ENCODE measurements around the gene ATP8A2.

ATP8A2 gene

GRCh38 chr13:25982907-25983306 lies 611.1 kb downstream of the ATP8A2 start:
- H3K27me3 ChIP-seq (ENCODE audit: control insufficient read depth, insufficient read depth, low read length), result no peaks in the 10 kb centered on the region
- no peak overlapping the region for H3K4me3 ChIP-seq (ENCODE audit: low read length)
- H3K9ac ChIP-seq (ENCODE audit: low read length), result no peak overlapping the region
- H3K36me3 ChIP-seq (ENCODE audit: control insufficient read depth, insufficient read depth, low read length), result no peaks in the 10 kb centered on the region
- no peak overlapping the region for H3K27ac ChIP-seq (ENCODE audit: low read depth, low read length)
- no peaks in the 10 kb centered on the region for H3K4me1 ChIP-seq (ENCODE audit: control insufficient read depth, insufficient read depth, low read length)

- H3K4me1 ChIP-seq (ENCODE audit: control insufficient read depth, insufficient read depth, low read length), result no peaks in the 10 kb centered on the region
- H3K27me3 ChIP-seq (ENCODE audit: control insufficient read depth, insufficient read depth, low read length), result no peaks in the 10 kb centered on the region
- no peaks in the 10 kb centered on the region for H3K36me3 ChIP-seq (ENCODE audit: control insufficient read depth, insufficient read depth, low read length)
- no peak overlapping the region for H3K27ac ChIP-seq (ENCODE audit: low read depth, low read length)
- H3K9ac ChIP-seq (ENCODE audit: low read length), result no peak overlapping the region
- H3K4me3 ChIP-seq (ENCODE audit: low read length), result no peak overlapping the region
Measured at GRCh38 chr13:25987987-25988386, 616.2 kb downstream of the ATP8A2 start.

- Histone ChIP-seq H3K4me3 (ENCODE audit: low read length) (no peak overlapping the region), H3K4me1 (ENCODE audit: control insufficient read depth, insufficient read depth, low read length) (no peaks in the 10 kb centered on the region), H3K36me3 (ENCODE audit: control insufficient read depth, insufficient read depth, low read length) (no peaks in the 10 kb centered on the region), H3K9ac (ENCODE audit: low read length) (no peak overlapping the region), H3K27me3 (ENCODE audit: control insufficient read depth, insufficient read depth, low read length) (no peaks in the 10 kb centered on the region), H3K27ac (ENCODE audit: low read depth, low read length) (no peak overlapping the region)
Measured at GRCh38 chr13:25988661-25989060, 616.9 kb downstream of the ATP8A2 start.

GRCh38 chr13:25990801-25991200 lies 619.0 kb downstream of the ATP8A2 start:
- H3K27ac ChIP-seq (ENCODE audit: low read depth, low read length), result no peak overlapping the region
- no peaks in the 10 kb centered on the region for H3K36me3 ChIP-seq (ENCODE audit: control insufficient read depth, insufficient read depth, low read length)
- no peaks in the 10 kb centered on the region for H3K4me1 ChIP-seq (ENCODE audit: control insufficient read depth, insufficient read depth, low read length)
- no peaks in the 10 kb centered on the region for H3K27me3 ChIP-seq (ENCODE audit: control insufficient read depth, insufficient read depth, low read length)
- no peak overlapping the region for H3K9ac ChIP-seq (ENCODE audit: low read length)
- H3K4me3 ChIP-seq (ENCODE audit: low read length), result no peak overlapping the region

- Histone ChIP-seq H3K36me3 (ENCODE audit: control insufficient read depth, insufficient read depth, low read length) (no peaks in the 10 kb centered on the region), H3K4me3 (ENCODE audit: low read length) (no peak overlapping the region), H3K27ac (ENCODE audit: low read depth, low read length) (no peak overlapping the region), H3K4me1 (ENCODE audit: control insufficient read depth, insufficient read depth, low read length) (no peaks in the 10 kb centered on the region), H3K9ac (ENCODE audit: low read length) (no peak overlapping the region), H3K27me3 (ENCODE audit: control insufficient read depth, insufficient read depth, low read length) (no peaks in the 10 kb centered on the region)
Measured at GRCh38 chr13:25992076-25992475, 620.3 kb downstream of the ATP8A2 start.

GRCh38 chr13:26007261-26008125 lies 635.7 kb downstream of the ATP8A2 start:
- Histone ChIP-seq H3K4me1 (ENCODE audit: control insufficient read depth, insufficient read depth, low read length) (peaks cover 4% of the 10 kb centered on the region), H3K27ac (ENCODE audit: low read depth, low read length) (no peak overlapping the region), H3K36me3 (ENCODE audit: control insufficient read depth, insufficient read depth, low read length) (no peaks in the 10 kb centered on the region), H3K9ac (ENCODE audit: low read length) (no peak overlapping the region), H3K27me3 (ENCODE audit: control insufficient read depth, insufficient read depth, low read length) (no peaks in the 10 kb centered on the region), H3K4me3 (ENCODE audit: low read length) (no peak overlapping the region)

- Histone ChIP-seq H3K36me3 (ENCODE audit: control insufficient read depth, insufficient read depth, low read length) (no peaks in the 10 kb centered on the region), H3K4me1 (ENCODE audit: control insufficient read depth, insufficient read depth, low read length) (peaks cover 4% of the 10 kb centered on the region), H3K27me3 (ENCODE audit: control insufficient read depth, insufficient read depth, low read length) (no peaks in the 10 kb centered on the region), H3K4me3 (ENCODE audit: low read length) (no peak overlapping the region), H3K27ac (ENCODE audit: low read depth, low read length) (no peak overlapping the region), H3K9ac (ENCODE audit: low read length) (no peak overlapping the region)
Measured at GRCh38 chr13:26010487-26011207, 638.9 kb downstream of the ATP8A2 start.

- H3K36me3 ChIP-seq (ENCODE audit: control insufficient read depth, insufficient read depth, low read length), result no peaks in the 10 kb centered on the region
- H3K4me1 ChIP-seq (ENCODE audit: control insufficient read depth, insufficient read depth, low read length), result peaks cover 4% of the 10 kb centered on the region
- no peak overlapping the region for H3K9ac ChIP-seq (ENCODE audit: low read length)
- H3K27me3 ChIP-seq (ENCODE audit: control insufficient read depth, insufficient read depth, low read length), result no peaks in the 10 kb centered on the region
- H3K4me3 ChIP-seq (ENCODE audit: low read length), result no peak overlapping the region
- no peak overlapping the region for H3K27ac ChIP-seq (ENCODE audit: low read depth, low read length)
Measured at GRCh38 chr13:26011208-26011573, 639.4 kb downstream of the ATP8A2 start.

- Histone ChIP-seq H3K36me3 (ENCODE audit: control insufficient read depth, insufficient read depth, low read length) (no peaks in the 10 kb centered on the region), H3K27ac (ENCODE audit: low read depth, low read length) (no peak overlapping the region), H3K4me3 (ENCODE audit: low read length) (peak overlapping the region; percentile 58), H3K27me3 (ENCODE audit: control insufficient read depth, insufficient read depth, low read length) (no peaks in the 10 kb centered on the region), H3K4me1 (ENCODE audit: control insufficient read depth, insufficient read depth, low read length) (peaks cover 4% of the 10 kb centered on the region), H3K9ac (ENCODE audit: low read length) (no peak overlapping the region)
Measured at GRCh38 chr13:26011996-26012821, 640.4 kb downstream of the ATP8A2 start.

GRCh38 chr13:26012995-26013394 lies 641.2 kb downstream of the ATP8A2 start:
- H3K4me3 ChIP-seq (ENCODE audit: low read length), result no peak overlapping the region
- no peaks in the 10 kb centered on the region for H3K36me3 ChIP-seq (ENCODE audit: control insufficient read depth, insufficient read depth, low read length)
- no peak overlapping the region for H3K27ac ChIP-seq (ENCODE audit: low read depth, low read length)
- H3K9ac ChIP-seq (ENCODE audit: low read length), result no peak overlapping the region
- H3K4me1 ChIP-seq (ENCODE audit: control insufficient read depth, insufficient read depth, low read length), result no peaks in the 10 kb centered on the region
- no peaks in the 10 kb centered on the region for H3K27me3 ChIP-seq (ENCODE audit: control insufficient read depth, insufficient read depth, low read length)

GRCh38 chr13:26015271-26016125 lies 643.7 kb downstream of the ATP8A2 start:
- Histone ChIP-seq H3K27me3 (ENCODE audit: control insufficient read depth, insufficient read depth, low read length) (no peaks in the 10 kb centered on the region), H3K4me3 (ENCODE audit: low read length) (no peak overlapping the region), H3K27ac (ENCODE audit: low read depth, low read length) (no peak overlapping the region), H3K36me3 (ENCODE audit: control insufficient read depth, insufficient read depth, low read length) (no peaks in the 10 kb centered on the region), H3K4me1 (ENCODE audit: control insufficient read depth, insufficient read depth, low read length) (no peaks in the 10 kb centered on the region), H3K9ac (ENCODE audit: low read length) (no peak overlapping the region)
